GM19240 (cell line): ENCODE measurements around the gene GDPGP1.
"Not testable (repeated sequence)": the region's sequence is repeated elsewhere in the genome, so short reads cannot be mapped to it uniquely, and the experiment has no call there.

Experiments used
- DNase-seq: peaks from one replicate; pipeline ENCODE4 v3.0.0; 2011; ENCODE audit warnings: low spot score; ENCODE audit not compliant: insufficient read length

Gene GDPGP1

GRCh38 chr15:90260731-90261130 lies 26.7 kb downstream of the GDPGP1 start:
- DNase-seq = not testable (repeated sequence)

- no peak for DNase-seq
Observed at GRCh38 chr15:90261811-90262210, 27.8 kb downstream of the GDPGP1 start.

DNA sequence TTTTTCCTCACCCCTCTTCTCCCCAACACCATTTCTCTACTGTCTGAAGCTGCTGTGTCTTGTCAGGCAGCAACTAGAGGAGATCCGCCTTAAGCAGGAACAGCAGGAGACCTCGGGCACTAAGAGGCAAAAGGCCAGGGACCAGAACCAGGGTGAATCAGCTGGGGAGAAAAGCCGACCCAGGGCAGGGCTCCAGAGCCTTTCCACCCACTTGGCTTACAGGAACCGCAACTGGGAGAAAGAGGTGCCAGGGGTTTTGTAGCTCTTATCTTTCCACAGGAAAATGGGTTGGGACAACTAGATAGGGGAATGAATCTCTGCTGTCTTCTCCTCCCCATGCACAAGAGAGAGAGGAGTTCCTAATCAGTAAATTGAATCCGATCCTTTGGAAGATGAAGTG lies 28.4 kb downstream of the GDPGP1 start:
- no peak for DNase-seq

GRCh38 chr15:90264671-90265070 lies 30.7 kb downstream of the GDPGP1 start:
- DNase-seq = no peak

DNA sequence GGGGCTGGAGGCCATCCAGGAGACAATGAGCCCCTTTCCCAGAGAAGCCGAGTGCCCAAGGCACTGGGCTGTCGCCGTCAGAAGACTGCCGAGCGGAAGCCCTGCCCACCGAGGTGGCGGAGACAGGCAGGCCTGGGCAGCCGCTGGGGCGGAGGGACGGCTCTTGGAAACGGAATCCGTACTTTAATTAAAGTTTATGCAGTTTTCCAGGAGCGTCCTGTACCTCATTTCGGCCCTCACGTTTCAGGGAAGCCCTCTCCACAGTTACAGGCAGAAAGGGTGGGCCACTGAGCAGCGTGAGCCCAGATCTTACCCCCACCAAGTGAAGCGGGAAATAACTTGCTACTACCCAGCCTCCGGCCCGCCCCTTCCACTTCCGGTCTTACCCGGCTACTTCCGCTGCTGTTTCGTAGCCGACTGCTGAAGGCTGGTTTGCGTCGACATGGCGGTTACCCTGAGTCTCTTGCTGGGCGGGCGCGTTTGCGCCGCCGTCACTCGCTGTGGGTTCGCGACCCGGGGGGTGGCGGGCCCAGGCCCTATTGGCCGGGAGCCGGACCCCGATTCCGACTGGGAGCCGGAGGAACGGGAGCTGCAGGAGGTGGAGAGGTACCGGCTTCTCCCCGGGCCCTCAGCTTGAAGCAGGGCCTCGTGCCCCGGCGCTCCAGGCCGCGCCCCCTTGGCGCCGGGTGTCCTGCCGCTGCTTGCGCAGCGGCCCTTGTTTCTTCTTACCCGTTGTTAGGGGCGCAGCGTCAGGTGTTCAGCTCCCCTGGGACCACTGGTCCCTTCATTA lies 31.5 kb downstream of the GDPGP1 start, which contains the start of gene NGRN:
TSS of gene NGRN (plus strand) at position 402 of the 790 bp plus-strand sequence. CDS start at position 443, 41 bp downstream.
- peak; percentile 57 for DNase-seq

DNA sequence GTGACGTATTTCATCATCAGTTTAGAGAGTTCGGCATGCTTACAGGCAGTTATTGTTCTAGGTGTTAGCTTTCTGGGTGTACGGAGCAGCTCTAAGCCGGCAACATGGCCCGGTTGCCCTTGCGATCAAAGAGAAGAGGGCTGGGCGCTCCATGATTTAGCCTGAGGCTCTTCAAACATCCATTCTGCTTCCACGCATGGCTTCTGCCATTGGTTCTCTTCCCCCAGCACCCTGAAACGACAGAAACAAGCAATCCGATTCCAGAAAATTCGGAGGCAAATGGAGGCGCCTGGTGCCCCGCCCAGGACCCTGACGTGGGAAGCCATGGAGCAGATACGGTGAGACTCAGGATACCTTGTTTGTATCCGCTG lies 32.0 kb downstream of the GDPGP1 start:
- no peak for DNase-seq

DNA sequence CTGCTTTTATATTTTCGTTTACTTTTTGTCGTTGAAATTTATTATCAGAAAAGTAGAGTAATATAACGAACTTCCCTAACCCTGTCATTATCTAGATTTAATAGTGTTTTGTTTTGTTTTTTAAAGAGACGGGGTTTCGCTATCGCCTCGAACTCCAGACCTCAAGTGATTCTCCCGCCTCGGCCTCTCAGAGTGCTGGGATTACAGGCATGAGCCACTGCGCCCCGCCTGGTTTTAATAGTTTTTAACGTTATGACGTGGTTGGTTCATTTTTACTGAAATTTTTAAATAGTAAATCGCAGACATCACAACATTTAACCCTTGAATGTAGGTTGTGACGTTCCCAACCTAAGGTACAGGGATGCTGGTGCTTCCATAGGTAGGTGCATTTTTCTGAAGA lies 32.5 kb downstream of the GDPGP1 start:
- no peak for DNase-seq

- DNase-seq = no peak
Observed at GRCh38 chr15:90268415-90268814, 34.4 kb downstream of the GDPGP1 start.

DNA sequence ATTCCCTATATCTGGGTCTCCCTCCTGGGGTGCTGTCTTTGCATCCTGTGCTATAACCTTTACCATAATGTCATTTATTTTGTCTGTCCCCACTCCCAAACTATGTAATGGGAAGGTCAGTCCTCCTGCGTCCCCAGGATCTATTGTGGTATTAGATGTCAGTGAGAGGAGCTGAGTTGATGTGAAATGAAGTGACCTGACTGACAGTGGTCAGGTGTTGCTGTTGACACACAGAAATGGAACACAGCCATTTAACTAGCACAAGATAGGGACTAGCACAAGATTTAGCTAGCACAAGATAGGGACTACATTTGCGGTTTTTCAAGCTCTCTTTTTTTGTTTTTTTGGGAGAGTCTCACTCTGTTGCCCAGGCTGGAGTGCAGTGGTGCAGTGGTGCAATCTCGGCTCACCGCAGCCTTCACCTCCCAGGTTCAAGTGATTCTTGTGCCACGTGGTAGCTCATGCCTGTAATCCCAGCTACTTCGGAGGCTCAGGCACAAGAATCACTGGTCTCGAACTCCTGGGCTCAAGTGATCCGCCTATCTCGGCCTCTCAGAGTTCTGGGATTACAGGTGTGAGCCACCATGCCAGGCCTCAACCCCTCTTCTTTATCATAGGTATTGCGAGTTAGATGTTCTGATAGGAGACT lies 36.6 kb downstream of the GDPGP1 start:
- no peak for DNase-seq

DNA sequence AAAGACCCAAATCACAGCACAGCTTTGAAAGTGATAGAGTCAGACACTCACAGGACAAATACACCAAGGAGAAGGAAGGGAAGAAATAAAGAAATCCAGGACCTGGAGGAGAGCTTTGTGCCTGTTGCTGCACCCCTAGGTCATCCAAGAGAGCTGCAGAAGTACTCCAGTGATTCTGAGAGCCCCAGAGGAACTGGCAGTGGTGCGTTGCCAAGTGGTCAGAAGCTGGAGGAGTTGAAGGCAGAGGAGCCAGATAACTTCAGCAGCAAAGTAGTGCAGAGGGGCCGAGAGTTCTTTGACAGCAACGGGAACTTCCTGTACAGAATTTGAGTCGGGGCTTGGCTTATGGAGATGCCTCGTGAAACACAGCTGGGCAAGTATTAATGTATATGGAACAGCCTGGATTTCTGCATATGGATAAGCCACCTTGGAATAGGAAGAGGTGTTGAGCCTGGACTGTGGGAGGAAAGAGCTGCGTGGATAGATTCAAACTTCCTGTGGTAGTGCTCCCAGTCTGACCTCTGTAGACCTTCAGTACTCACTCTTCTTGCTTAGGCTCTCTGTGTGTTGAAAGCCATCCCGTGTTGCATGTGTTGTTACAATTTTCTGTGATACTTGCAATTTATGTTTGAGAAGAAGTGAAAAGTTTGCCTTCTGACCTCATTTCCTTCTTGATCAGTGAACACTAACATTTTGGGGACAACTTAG lies 37.6 kb downstream of the GDPGP1 start:
- DNase-seq = no peak

DNA sequence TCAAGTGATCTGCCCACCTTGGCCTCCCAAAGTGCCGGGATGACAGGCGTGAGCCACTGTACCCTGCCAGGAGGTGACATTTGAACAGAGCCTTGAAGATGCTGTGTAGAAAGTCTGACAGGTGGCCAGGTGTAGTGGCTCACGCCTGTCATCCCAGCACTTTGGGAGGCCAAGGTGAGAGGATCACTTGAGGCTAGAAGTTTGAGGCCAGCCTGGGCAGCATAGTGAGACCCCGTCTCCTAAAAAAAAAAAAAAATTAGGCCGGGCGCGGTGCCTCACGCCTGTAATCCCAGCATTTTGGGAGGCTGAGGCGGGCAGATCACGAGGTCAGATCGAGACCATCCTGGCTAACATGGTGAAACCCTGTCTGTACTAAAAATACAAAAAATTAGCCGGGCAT lies 44.5 kb downstream of the GDPGP1 start:
- not testable (repeated sequence) for DNase-seq

DNA sequence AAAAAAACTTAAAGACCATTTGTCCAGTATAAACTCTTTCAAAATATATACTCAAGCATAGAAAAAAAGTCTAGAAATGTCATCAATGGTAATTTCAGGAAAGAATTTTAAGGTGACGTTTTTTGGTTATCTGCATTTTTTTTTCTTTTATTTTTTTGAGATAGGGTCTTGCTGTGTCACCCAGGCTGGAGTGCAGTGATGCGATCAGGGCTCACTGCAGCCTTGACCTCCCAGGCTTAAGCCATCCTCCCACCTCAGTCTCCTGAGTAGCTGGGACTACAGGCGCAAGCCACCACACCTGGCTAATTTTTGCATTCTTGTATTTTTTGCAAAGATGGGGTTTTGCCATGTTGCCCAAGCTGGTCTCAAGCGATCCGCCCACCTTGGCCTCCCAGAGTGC lies 46.7 kb downstream of the GDPGP1 start:
- not testable (repeated sequence) for DNase-seq

GRCh38 chr15:90281637-90282036 lies 47.6 kb downstream of the GDPGP1 start:
- DNase-seq = not testable (repeated sequence)

DNA sequence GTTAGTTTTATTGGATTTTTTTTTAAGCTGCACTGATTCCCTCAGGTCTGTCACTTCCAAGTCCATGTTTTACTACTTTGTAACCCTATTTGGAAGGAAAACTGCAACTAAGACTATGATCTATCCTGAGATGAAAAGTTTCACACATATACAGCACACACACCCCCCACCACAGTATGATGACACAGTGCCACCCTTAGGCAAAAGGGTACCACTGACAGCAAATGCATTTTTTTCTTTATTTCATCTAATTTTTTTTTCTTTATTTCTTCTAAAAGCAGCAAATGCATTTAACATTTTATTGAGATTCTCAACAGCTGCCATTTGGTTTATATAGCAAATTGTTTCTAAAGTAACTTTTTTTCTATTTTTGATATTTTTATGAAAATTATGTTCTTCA lies 52.7 kb downstream of the GDPGP1 start:
- no peak for DNase-seq

DNA sequence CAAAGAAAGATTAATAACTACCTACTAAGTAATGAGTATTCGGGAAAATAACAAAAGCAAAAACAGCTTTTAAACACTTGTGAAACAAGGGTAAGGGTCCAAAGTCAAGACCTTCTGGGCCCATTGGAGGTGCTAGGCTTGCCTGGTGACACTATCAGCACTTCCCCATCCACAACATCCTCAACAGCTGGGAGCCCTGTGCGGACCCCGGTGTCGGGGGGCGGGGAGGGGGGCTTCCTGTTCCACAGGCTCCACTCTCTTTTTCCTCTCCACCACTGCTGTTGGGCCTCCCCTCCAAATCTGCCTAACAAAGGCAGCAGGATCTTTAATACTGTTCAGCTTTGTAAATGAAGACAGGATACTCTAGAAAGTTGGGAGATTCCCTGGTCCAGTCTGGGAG lies 53.1 kb downstream of the GDPGP1 start:
- DNase-seq = no peak

DNA sequence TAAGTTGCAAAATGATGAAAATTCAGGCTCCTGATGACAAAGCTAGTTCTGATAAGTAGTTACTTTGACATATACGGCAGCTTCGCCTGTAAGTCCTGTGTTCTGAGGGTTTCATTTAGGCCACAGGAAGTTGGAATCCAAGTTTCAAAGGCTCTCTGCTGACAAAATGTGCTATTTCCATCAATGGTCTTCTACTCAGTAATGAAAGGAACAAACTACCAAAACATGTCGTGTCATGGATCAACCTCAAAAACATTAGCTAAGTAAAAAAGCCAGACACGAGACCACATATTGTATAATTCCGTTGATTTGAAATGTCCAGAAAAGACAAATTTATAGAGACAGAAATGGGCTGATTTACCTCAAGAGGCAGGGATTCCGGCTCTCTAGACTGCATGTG lies 53.9 kb downstream of the GDPGP1 start:
- DNase-seq = no peak

DNA sequence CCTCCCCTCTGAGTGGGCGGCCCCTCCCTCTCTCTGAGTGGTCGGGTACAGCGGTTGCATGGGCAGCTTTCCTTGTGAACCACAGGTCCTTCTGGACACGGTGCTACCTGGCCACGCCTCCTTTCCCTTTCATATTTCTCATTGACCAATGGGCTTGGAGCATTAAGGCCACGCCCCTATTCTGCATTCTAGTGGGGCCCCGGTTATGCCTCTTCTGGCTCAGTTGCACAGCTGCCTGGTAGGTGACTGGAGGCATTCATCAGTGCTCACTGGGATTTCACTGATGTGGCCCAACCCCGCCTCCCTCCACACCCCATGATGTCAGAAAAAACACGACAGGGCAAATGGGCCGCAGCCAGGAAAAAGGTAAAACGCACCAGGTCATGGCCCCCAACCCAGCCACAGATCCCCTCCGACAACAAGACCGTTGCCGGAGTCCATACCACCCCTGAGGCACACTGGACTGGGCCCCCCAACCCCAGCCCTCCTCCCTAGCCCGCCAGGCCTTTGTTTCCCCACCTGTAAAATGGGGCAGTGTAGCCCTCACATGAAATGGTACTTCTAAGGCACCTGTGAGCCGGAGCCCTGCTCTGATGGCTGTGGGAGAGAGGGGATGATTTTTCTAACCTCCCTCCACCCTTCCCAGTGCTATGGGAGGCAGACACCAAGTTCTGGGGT lies 57.8 kb downstream of the GDPGP1 start:
- peak; percentile 24 for DNase-seq

- not testable (repeated sequence) for DNase-seq
Observed at GRCh38 chr15:90293040-90293810, 59.2 kb downstream of the GDPGP1 start.

DNA sequence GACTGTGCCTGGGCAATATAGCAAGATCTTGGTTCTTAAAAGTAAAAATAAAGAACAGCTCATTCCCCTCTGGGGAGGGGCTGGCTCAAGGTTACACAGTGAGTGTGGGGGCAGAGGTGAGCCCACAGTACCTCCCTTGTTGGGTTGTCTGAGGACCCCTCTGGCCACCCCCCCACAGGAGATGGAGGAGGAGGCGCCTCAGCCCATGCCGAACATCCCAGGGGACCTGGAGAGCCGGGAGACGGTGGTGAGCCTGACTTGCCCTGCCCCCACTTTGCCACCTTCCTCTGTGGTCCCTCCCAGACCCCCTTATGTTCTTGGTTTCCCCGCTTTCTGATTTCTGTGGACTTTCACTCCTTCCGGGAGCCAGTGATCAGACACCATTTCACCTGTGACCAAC lies 60.1 kb downstream of the GDPGP1 start:
- DNase-seq = no peak

GRCh38 chr15:90294601-90295269 lies 60.7 kb downstream of the GDPGP1 start:
- DNase-seq = no peak
